Measurements from ENCODE around the gene CCDC197. TPM values are rescaled to one million over a fixed set of nuclear protein-coding genes. Genes with fewer than 3 reads are reported as not detected.

The CCDC197 gene
- total RNA-seq, 1 experiment from 2014 or later: not detected

- H4K8ac ChIP-seq (replicated peaks; ENCODE audit: insufficient read length, low read depth, low read length): no peak overlapping the region
- H2BK12ac ChIP-seq (ENCODE audit: insufficient read length, low read depth, low read length): no peak overlapping the region
- H2BK5ac ChIP-seq (ENCODE audit: insufficient read length, low read length): no peak overlapping the region
- H3K14ac ChIP-seq (ENCODE audit: insufficient read depth, low read length): no peak overlapping the region
- H3K27me3 Mint-ChIP-seq (ENCODE audit: low read depth): no peaks in the 10 kb centered on the region
- no peak for DNase-seq
- H2BK120ac ChIP-seq (ENCODE audit: low read depth, low read length, poor library complexity, severe bottlenecking): no peak overlapping the region
- peak overlapping the region in 2 of 3 experiments; percentile 75 to 85; a peak in 3 of 7 replicates for H3K27ac Mint-ChIP-seq
- no peak overlapping the region for H3K9ac ChIP-seq (ENCODE audit: extremely low read depth, insufficient read length, low read length)
- no peaks in the 10 kb centered on the region; the same call in 1 of the 2 replicates for H3K4me1 ChIP-seq (ENCODE audit: insufficient read depth, low read length)
- no peak overlapping the region for H4K91ac ChIP-seq (ENCODE audit: insufficient read length, low read depth, low read length)
- no peak overlapping the region for H3K27ac ChIP-seq (ENCODE audit: insufficient read length, low read depth, low read length)
- no peak overlapping the region for H4K5ac ChIP-seq (ENCODE audit: insufficient read length, low read depth, low read length)
- H3K4ac ChIP-seq (ENCODE audit: low read depth, low read length): no peak overlapping the region
- no peak overlapping the region for H3K56ac ChIP-seq (ENCODE audit: insufficient read length, low read depth, low read length)
- H3K23ac ChIP-seq (ENCODE audit: insufficient read length, low read depth, low read length): no peak overlapping the region
- peaks cover 44 to 89% (median 78%) of the 10 kb centered on the region in 3 experiments; a peak in 6 of 7 replicates for H3K36me3 Mint-ChIP-seq (ENCODE audit: insufficient read depth in 1 of 3, low read depth in 3 of 3)
- H3K79me2 ChIP-seq (ENCODE audit: insufficient read depth, low read length): no peaks in the 10 kb centered on the region
- no peak overlapping the region for H2AK5ac ChIP-seq (ENCODE audit: insufficient read length, low read length)
- H3K23me2 ChIP-seq (ENCODE audit: insufficient read length, low read depth, low read length, poor library complexity, severe bottlenecking): no peaks in the 10 kb centered on the region
- no peak overlapping the region for H3K4me3 Mint-ChIP-seq
- H4K20me1 ChIP-seq (ENCODE audit: control insufficient read depth, insufficient read depth, insufficient read length): no peaks in the 10 kb centered on the region
- no peaks in the 10 kb centered on the region for H3K9me3 ChIP-seq (ENCODE audit: control insufficient read depth, low read depth, low read length)
- no peak overlapping the region for H3K4me2 ChIP-seq (ENCODE audit: insufficient read depth, insufficient read length, low read length)
- no peak overlapping the region for H3T11ph ChIP-seq (ENCODE audit: low read length)
- no peaks in the 10 kb centered on the region for H3K79me1 ChIP-seq (ENCODE audit: insufficient read depth, low read depth, low read length, poor library complexity, severe bottlenecking)
- H3K27me3 ChIP-seq (ENCODE audit: insufficient read depth, low read length): no peaks in the 10 kb centered on the region
- no CpG with 5 or more reads among the region's 4 CpGs for WGBS (ENCODE audit: extremely low coverage, insufficient read length, low lambda C conversion rate)
- TF ChIP-seq CTCF (conservative IDR thresholded peaks at IDR 0.05): no peak
- H3K18ac ChIP-seq (ENCODE audit: insufficient read length, low read depth, low read length): no peak overlapping the region
- no peak overlapping the region for H2AFZ ChIP-seq (ENCODE audit: low read length)
- no peak overlapping the region for H2BK15ac ChIP-seq (ENCODE audit: low read depth, low read length)
- H3K9me3 Mint-ChIP-seq: no peaks in the 10 kb centered on the region
- H3K4me1 Mint-ChIP-seq: peaks cover 15 to 18% of the 10 kb centered on the region in 2 experiments
- no peak overlapping the region for H2BK20ac ChIP-seq (ENCODE audit: low read depth, low read length, poor library complexity, severe bottlenecking)
Observed at GRCh38 chr14:94052662-94053061, 55.6 kb downstream of the CCDC197 start.

Measured in H9 (cell line).